ENCODE data around the gene FGR. TPM values are rescaled to one million over a fixed set of nuclear protein-coding genes. Genes with fewer than 3 reads are reported as not detected.

Gene FGR
- total RNA-seq, 1 donor from 2014 or later = not detected

GRCh38 chr1:27650539-27651175 is 15.7 kb upstream of the FGR start:
- no peak for DNase-seq (ENCODE audit: low read depth)
- TF ChIP-seq, protein P1, sequence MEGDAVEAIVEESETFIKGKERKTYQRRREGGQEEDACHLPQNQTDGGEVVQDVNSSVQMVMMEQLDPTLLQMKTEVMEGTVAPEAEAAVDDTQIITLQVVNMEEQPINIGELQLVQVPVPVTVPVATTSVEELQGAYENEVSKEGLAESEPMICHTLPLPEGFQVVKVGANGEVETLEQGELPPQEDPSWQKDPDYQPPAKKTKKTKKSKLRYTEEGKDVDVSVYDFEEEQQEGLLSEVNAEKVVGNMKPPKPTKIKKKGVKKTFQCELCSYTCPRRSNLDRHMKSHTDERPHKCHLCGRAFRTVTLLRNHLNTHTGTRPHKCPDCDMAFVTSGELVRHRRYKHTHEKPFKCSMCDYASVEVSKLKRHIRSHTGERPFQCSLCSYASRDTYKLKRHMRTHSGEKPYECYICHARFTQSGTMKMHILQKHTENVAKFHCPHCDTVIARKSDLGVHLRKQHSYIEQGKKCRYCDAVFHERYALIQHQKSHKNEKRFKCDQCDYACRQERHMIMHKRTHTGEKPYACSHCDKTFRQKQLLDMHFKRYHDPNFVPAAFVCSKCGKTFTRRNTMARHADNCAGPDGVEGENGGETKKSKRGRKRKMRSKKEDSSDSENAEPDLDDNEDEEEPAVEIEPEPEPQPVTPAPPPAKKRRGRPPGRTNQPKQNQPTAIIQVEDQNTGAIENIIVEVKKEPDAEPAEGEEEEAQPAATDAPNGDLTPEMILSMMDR (conservative IDR thresholded peaks at IDR 0.05; ENCODE audit: low read depth, low read length) = no peak
- H3K4me3 ChIP-seq (ENCODE audit: low read depth, low read length) = no peak overlapping the region

DNA sequence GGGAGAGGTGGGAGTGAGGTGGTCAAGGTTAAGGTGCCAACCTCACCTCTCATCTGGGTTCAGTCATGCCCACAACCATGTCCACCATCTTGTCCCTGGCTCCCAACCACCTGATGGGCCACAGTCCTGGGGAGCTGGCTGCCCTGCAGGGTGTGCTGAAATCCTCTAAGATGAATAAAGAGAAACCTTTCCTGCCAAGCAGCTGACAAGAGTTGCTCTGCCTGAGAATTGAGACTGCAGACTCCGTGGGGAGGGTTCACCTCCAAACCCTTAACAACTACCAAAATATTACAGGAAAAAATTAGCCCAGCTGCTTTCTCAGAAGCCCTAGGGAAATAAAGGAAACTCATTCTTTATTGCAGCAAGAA is 15.2 kb upstream of the FGR start:
- no peak overlapping the region for H3K4me3 ChIP-seq (ENCODE audit: low read depth, low read length)
- TF ChIP-seq, protein P1 (conservative IDR thresholded peaks at IDR 0.05; ENCODE audit: low read depth, low read length) = no peak
- DNase-seq (ENCODE audit: low read depth) = no peak

DNA sequence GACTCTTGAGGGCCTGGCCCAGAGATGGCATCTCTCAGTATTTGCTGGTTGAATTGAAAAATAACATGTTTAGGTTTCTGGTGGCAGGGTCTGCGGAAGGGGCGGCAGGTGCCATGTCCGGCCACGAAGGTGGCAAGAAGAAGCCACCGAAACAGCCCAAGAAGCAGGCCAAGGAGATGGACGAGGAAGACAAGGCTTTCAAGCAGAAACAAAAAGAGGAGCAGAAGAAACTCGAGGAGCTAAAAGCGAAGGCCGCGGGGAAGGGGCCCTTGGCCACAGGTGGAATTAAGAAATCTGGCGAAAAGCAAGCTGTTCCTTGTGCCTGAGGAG is 14.3 kb upstream of the FGR start:
- H3K4me3 ChIP-seq (ENCODE audit: low read depth, low read length) = no peak overlapping the region

GRCh38 chr1:27648602-27649305 is 13.8 kb upstream of the FGR start:
- no peak overlapping the region for H3K4me3 ChIP-seq (ENCODE audit: low read depth, low read length)
- no peak for DNase-seq (ENCODE audit: low read depth)
- TF ChIP-seq, protein P1 (conservative IDR thresholded peaks at IDR 0.05; ENCODE audit: low read depth, low read length) = no peak

More for the DNA sequence above, 14.3 kb upstream of the FGR start:
- no peak for DNase-seq (ENCODE audit: low read depth)
- TF ChIP-seq, protein P1 (conservative IDR thresholded peaks at IDR 0.05; ENCODE audit: low read depth, low read length) = no peak

DNA sequence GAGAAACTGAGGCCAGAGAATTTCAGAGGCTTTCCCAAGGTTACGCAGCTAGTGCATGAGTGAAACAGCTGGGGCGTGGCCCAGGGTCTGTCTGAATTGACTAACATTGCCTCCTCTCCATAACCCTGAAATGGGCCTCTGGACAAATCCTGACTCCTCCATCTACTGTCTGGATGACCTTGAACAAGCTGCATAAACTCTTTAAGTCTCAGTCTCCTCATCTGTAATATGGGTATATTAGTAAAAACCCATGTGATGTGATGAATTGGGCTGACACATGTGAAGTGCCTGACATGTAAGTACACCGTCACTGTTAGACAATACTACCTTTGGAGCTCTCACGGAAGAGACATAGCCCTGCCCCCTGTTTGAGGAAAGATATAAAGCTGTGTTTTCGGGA is 12.3 kb upstream of the FGR start:
- TF ChIP-seq, protein P1 (conservative IDR thresholded peaks at IDR 0.05; ENCODE audit: low read depth, low read length) = no peak
- no peak overlapping the region for H3K4me3 ChIP-seq (ENCODE audit: low read depth, low read length)
- DNase-seq (ENCODE audit: low read depth) = no peak

DNA sequence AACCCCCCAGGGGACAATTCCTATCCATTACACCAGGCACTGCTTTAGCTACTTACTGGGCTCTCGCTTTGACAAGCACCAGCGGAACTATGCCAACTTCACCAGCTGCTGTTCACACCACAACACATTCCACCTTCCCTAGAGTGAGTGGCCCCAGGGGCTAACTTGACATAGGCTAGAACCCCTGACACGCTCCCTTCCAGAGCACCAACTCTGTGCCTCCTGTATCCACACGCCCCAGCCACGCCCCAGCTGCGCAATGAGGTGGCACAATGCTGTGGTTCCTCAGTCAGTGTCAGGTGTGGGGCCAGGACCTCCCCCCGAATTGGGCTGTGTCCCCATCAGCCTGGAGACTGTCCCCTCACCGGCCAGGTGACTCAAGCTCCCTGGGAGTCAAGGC is 11.7 kb upstream of the FGR start:
- no peak for DNase-seq (ENCODE audit: low read depth)
- no peak overlapping the region for H3K4me3 ChIP-seq (ENCODE audit: low read depth, low read length)
- TF ChIP-seq, protein P1 (conservative IDR thresholded peaks at IDR 0.05; ENCODE audit: low read depth, low read length) = no peak

- TF ChIP-seq, protein P1 (conservative IDR thresholded peaks at IDR 0.05; ENCODE audit: low read depth, low read length) = no peak
- H3K4me3 ChIP-seq (ENCODE audit: low read depth, low read length) = no peak overlapping the region
- DNase-seq (ENCODE audit: low read depth) = no peak
These were observed 10.1 kb upstream of the FGR start for GRCh38 chr1:27645071-27645415.
